HEK293 (cell line): Measurements from ENCODE around the gene PLCH2.

ENCODE experiments used
- GLI4 ChIP-seq: fragments of 450-650 bp; formaldehyde crosslinking; IDR thresholded peaks from 2 replicates; pipeline ENCODE4 v1.5.1; 2016; ENCODE audit warnings: missing biosample characterization, missing genetic modification characterization
- GLIS1 ChIP-seq: fragments of 450-650 bp; formaldehyde crosslinking; IDR thresholded peaks from 2 replicates; pipeline ENCODE4 v1.5.1; 2016; ENCODE audit warnings: missing biosample characterization, missing genetic modification characterization
- GLIS2 ChIP-seq: fragments of 450-650 bp; formaldehyde crosslinking; IDR thresholded peaks from 2 replicates; pipeline ENCODE4 v1.5.1; 2016; ENCODE audit warnings: missing biosample characterization, missing genetic modification characterization
- HOXC10 ChIP-seq: sonication (generic); formaldehyde crosslinking; IDR thresholded peaks from 2 replicates; pipeline ENCODE4 v1.8.1; 2023; ENCODE audit warnings: mild to moderate bottlenecking, missing genetic modification reagents
- HOXD13 ChIP-seq: sonication (generic); formaldehyde crosslinking; IDR thresholded peaks from 2 replicates; pipeline ENCODE4 v1.8.0; 2022; ENCODE audit warnings: missing genetic modification reagents, borderline replicate concordance
- KLF10 ChIP-seq: fragments of 450-650 bp; IDR thresholded peaks from 2 replicates; pipeline ENCODE4 v1.5.1; 2018; ENCODE audit warnings: missing biosample characterization, mild to moderate bottlenecking, missing genetic modification characterization
- KLF16 ChIP-seq: fragments of 450-650 bp; formaldehyde crosslinking; IDR thresholded peaks from 2 replicates; pipeline ENCODE4 v1.5.1; 2017; ENCODE audit warnings: missing biosample characterization, missing genetic modification characterization
- KLF9 ChIP-seq: fragments of 450-650 bp; formaldehyde crosslinking; IDR thresholded peaks from 2 replicates; pipeline ENCODE4 v1.5.1; 2016; ENCODE audit warnings: missing biosample characterization, missing genetic modification characterization, low read depth
- MZF1 ChIP-seq: fragments of 450-650 bp; formaldehyde crosslinking; IDR thresholded peaks from 2 replicates; pipeline ENCODE4 v1.5.1; 2017; ENCODE audit warnings: missing biosample characterization, missing genetic modification characterization, borderline replicate concordance
- TRIM28 ChIP-seq: IDR thresholded peaks from 2 replicates; pipeline ENCODE4 v1.6.1; 2011; ENCODE audit warnings: low read length, control low read depth, borderline replicate concordance
- YY2 ChIP-seq: fragments of 450-650 bp; formaldehyde crosslinking; IDR thresholded peaks from 2 replicates; pipeline ENCODE4 v1.5.1; 2016; ENCODE audit warnings: missing biosample characterization, missing genetic modification characterization
- ZBTB1 ChIP-seq: fragments of 450-650 bp; formaldehyde crosslinking; IDR thresholded peaks from 2 replicates; pipeline ENCODE4 v1.5.1; 2016; ENCODE audit warnings: missing biosample characterization, missing genetic modification characterization
- ZBTB20 ChIP-seq: fragments of 450-650 bp; formaldehyde crosslinking; IDR thresholded peaks from 2 replicates; pipeline ENCODE4 v1.5.1; 2016; ENCODE audit warnings: missing biosample characterization, missing genetic modification characterization
- ZBTB49 ChIP-seq: fragments of 450-650 bp; formaldehyde crosslinking; IDR thresholded peaks from 2 replicates; pipeline ENCODE4 v1.5.1; 2016; ENCODE audit warnings: missing biosample characterization, missing genetic modification characterization, low read depth
- ZBTB7A ChIP-seq: fragments of 450-650 bp; formaldehyde crosslinking; IDR thresholded peaks from 2 replicates; pipeline ENCODE4 v1.5.1; 2016; ENCODE audit warnings: low read depth, missing biosample characterization, missing genetic modification characterization
- ZNF10 ChIP-seq: fragments of 450-650 bp; formaldehyde crosslinking; IDR thresholded peaks from 2 replicates; pipeline ENCODE4 v1.5.1; 2017; ENCODE audit warnings: missing biosample characterization, missing genetic modification characterization
- ZNF175 ChIP-seq: fragments of 450-650 bp; formaldehyde crosslinking; IDR thresholded peaks from 2 replicates; pipeline ENCODE4 v1.5.1; 2016; ENCODE audit warnings: missing biosample characterization, missing genetic modification characterization
- ZNF214 ChIP-seq: fragments of 450-650 bp; formaldehyde crosslinking; IDR thresholded peaks from 2 replicates; pipeline ENCODE4 v1.5.1; 2017; ENCODE audit warnings: missing biosample characterization, mild to moderate bottlenecking, missing genetic modification characterization, borderline replicate concordance
- ZNF23 ChIP-seq: fragments of 450-650 bp; formaldehyde crosslinking; IDR thresholded peaks from 2 replicates; pipeline ENCODE4 v1.5.1; 2016; ENCODE audit warnings: missing biosample characterization, missing genetic modification characterization, borderline replicate concordance
- ZNF311 ChIP-seq: fragments of 450-650 bp; formaldehyde crosslinking; IDR thresholded peaks from 2 replicates; pipeline ENCODE4 v1.5.1; 2017; ENCODE audit warnings: missing biosample characterization, missing genetic modification characterization, borderline replicate concordance
- ZNF501 ChIP-seq: fragments of 450-650 bp; formaldehyde crosslinking; IDR thresholded peaks from 2 replicates; pipeline ENCODE4 v1.5.1; 2016; ENCODE audit warnings: missing biosample characterization, missing genetic modification characterization
- ZNF529 ChIP-seq: fragments of 450-650 bp; formaldehyde crosslinking; IDR thresholded peaks from 2 replicates; pipeline ENCODE4 v1.5.1; 2017; ENCODE audit warnings: missing genetic modification characterization, missing biosample characterization; ENCODE audit not compliant: insufficient replicate concordance
- ZNF548 ChIP-seq: fragments of 450-650 bp; formaldehyde crosslinking; IDR thresholded peaks from 2 replicates; pipeline ENCODE4 v1.5.1; 2016; ENCODE audit warnings: missing biosample characterization, missing genetic modification characterization
- ZNF585B ChIP-seq: fragments of 450-650 bp; formaldehyde crosslinking; IDR thresholded peaks from 2 replicates; pipeline ENCODE4 v1.5.1; 2016; ENCODE audit warnings: missing biosample characterization, missing genetic modification characterization
- ZNF654 ChIP-seq: fragments of 450-650 bp; formaldehyde crosslinking; IDR thresholded peaks from 2 replicates; pipeline ENCODE4 v1.5.1; 2016; ENCODE audit warnings: low read depth, missing biosample characterization, missing genetic modification characterization
- ZSCAN30 ChIP-seq: fragments of 450-650 bp; IDR thresholded peaks from 2 replicates; pipeline ENCODE4 v1.5.1; 2018; ENCODE audit warnings: missing biosample characterization, mild to moderate bottlenecking, missing genetic modification characterization, moderate library complexity
- ZSCAN5A ChIP-seq: fragments of 450-650 bp; formaldehyde crosslinking; IDR thresholded peaks from 2 replicates; pipeline ENCODE4 v1.5.1; 2016; ENCODE audit warnings: missing biosample characterization, missing genetic modification characterization
- TF ChIP-seq, protein P1 (sequence below): fragments of 450-650 bp; formaldehyde crosslinking; IDR thresholded peaks from 2 replicates; pipeline ENCODE4 v1.5.1; 2016; ENCODE audit warnings: missing biosample characterization, missing genetic modification characterization
- TF ChIP-seq, protein P2 (sequence below): fragments of 450-650 bp; IDR thresholded peaks from 2 replicates; pipeline ENCODE4 v1.5.1; 2018; ENCODE audit warnings: missing biosample characterization, missing genetic modification characterization
- TF ChIP-seq, protein P3 (sequence below): fragments of 450-650 bp; formaldehyde crosslinking; IDR thresholded peaks from 2 replicates; pipeline ENCODE4 v1.5.1; 2017; ENCODE audit warnings: missing biosample characterization, mild to moderate bottlenecking, missing genetic modification characterization, moderate library complexity

Gene PLCH2

DNA sequence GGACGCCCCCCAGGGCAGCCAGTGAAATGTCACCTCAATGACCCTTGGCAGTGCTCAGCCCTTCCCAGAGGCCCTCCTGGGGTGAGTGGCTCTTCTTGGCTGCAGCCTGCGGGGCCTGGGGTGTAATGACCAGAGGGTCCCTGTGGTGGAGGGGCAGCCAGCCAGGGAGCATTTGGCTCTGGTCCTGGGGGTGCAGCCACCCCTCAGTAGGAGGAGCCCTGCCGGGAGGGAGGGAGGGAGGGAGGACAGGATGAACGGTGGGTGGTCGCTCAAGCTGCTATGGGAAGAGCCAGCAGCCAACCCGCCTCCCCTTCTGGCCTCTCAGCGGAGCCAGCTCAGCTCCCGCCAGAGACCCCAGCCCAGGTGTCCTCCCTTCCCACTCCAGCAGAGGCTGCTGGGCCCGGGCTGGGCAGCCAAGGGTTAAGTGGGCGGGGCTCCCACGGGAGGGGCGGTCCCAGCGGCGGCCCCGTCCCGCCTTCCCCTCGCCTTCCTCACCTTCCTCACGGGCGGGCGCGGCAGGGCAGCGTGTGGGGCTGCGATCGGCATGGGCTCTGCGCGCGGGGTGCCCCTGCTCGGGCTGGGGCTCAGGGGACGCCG, 9.0 kb upstream of the PLCH2 start (continued):
- TF ChIP-seq MZF1 (no peak), GLIS1 (tag by site-specific recombination) (peak; percentile 56; the same call in 1 of the 2 replicates), HOXD13 (CRISPR knock-in tag) (no peak), ZNF311 (no peak), ZBTB7A (tag by site-specific recombination) (no peak; the same call in 1 of the 2 replicates), YY2 (no peak), KLF9 (peak; percentile 63; the same call in 1 of the 2 replicates), GLIS2 (tag by site-specific recombination) (no peak), ZNF585B (tag by site-specific recombination) (no peak), ZBTB20 (tag by site-specific recombination) (no peak), ZNF214 (no peak), ZBTB1 (tag by site-specific recombination) (no peak), ZNF175 (no peak), KLF10 (tag by site-specific recombination) (no peak), ZBTB49 (tag by site-specific recombination) (no peak), ZSCAN30 (no peak), ZNF501 (tag by site-specific recombination) (no peak), TRIM28 (no peak), GLI4 (no peak), KLF16 (tag by site-specific recombination) (peak; percentile 66; the same call in 1 of the 2 replicates), ZSCAN5A (tag by site-specific recombination) (no peak), ZNF548 (tag by site-specific recombination) (no peak), ZNF654 (no peak), ZNF529 (tag by site-specific recombination) (no peak), ZNF10 (no peak), ZNF23 (tag by site-specific recombination) (no peak), HOXC10 (CRISPR knock-in tag) (no peak)
- TF ChIP-seq, protein P1, sequence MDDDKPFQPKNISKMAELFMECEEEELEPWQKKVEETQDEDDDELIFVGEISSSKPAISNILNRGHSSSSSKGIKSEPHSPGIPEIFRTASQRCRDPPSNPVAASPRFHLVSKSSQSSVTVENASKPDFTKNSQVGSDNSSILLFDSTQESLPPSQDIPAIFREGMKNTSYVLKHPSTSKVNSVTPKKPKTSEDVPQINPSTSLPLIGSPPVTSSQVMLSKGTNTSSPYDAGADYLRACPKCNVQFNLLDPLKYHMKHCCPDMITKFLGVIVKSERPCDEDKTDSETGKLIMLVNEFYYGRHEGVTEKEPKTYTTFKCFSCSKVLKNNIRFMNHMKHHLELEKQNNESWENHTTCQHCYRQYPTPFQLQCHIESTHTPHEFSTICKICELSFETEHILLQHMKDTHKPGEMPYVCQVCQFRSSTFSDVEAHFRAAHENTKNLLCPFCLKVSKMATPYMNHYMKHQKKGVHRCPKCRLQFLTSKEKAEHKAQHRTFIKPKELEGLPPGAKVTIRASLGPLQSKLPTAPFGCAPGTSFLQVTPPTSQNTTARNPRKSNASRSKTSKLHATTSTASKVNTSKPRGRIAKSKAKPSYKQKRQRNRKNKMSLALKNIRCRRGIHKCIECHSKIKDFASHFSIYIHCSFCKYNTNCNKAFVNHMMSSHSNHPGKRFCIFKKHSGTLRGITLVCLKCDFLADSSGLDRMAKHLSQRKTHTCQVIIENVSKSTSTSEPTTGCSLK (tag by site-specific recombination): no peak
- TF ChIP-seq, protein P2, sequence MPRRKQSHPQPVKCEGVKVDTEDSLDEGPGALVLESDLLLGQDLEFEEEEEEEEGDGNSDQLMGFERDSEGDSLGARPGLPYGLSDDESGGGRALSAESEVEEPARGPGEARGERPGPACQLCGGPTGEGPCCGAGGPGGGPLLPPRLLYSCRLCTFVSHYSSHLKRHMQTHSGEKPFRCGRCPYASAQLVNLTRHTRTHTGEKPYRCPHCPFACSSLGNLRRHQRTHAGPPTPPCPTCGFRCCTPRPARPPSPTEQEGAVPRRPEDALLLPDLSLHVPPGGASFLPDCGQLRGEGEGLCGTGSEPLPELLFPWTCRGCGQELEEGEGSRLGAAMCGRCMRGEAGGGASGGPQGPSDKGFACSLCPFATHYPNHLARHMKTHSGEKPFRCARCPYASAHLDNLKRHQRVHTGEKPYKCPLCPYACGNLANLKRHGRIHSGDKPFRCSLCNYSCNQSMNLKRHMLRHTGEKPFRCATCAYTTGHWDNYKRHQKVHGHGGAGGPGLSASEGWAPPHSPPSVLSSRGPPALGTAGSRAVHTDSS (tag by site-specific recombination): peak; percentile 92
- TF ChIP-seq, protein P3, sequence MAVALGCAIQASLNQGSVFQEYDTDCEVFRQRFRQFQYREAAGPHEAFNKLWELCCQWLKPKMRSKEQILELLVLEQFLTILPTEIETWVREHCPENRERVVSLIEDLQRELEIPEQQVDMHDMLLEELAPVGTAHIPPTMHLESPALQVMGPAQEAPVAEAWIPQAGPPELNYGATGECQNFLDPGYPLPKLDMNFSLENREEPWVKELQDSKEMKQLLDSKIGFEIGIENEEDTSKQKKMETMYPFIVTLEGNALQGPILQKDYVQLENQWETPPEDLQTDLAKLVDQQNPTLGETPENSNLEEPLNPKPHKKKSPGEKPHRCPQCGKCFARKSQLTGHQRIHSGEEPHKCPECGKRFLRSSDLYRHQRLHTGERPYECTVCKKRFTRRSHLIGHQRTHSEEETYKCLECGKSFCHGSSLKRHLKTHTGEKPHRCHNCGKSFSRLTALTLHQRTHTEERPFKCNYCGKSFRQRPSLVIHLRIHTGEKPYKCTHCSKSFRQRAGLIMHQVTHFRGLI (tag by site-specific recombination): 0 out of 2 replicates have a peak, but pooled peaks have one; percentile 25
